ENCODE data around the gene PCDH15.
A peak's percentile ranks its signal among the peaks of the same experiment; 100 is the strongest.

The PCDH15 gene

DNA sequence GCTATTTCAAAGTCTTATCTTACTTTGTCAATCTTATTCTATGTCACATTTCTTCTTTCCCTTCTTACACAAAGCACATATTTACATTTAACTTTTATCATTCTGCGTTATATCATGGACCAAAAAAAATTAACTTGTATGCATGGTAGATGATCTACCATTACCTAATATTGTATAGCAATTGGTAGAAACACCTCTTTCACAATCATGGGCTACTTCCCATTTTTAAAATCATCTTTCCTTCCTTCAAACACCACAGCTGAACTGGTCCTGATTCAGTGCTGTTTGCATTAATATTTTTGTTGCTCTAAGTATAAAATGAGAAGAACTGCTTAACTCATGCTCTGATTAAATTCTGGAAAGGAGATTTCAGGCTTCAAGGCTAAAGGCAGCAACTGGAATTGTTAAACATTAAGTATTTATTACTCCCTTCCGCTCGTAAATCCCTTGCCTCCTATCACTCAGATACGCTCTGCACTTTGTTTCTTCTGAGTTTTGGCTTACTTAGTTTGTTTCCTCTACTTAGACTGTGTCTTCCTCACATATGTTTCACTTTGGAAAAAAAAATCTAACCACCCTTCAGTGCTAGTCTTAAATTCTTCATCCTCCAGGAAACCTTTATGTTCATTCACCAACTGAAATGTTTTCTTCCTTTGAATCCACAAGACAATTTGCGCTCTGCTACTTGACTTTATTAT, 901.4 kb downstream of the PCDH15 start:
- no peak for DNase-seq
- intact Hi-C loops (cut with DNase I) = no loop called here

DNA sequence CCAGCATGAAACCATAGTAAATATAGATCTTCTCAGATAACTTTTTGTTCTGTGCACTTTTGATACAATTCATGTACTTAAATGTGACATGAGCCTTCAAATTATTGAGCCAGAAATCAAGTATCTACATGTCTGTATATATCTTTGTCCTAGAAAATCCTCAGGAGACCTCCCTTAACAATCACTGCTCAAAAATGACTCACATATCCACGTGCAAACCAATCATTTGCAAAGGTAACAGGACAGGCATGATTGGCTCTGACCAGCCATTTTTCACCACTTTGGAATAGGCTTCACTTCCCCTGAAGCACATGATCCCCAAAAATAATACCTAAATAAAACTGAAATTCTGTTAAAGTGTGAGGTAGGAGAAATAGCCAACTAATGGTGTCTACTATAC, 902.5 kb downstream of the PCDH15 start:
- intact Hi-C loops (cut with DNase I) = no loop called here

DNA sequence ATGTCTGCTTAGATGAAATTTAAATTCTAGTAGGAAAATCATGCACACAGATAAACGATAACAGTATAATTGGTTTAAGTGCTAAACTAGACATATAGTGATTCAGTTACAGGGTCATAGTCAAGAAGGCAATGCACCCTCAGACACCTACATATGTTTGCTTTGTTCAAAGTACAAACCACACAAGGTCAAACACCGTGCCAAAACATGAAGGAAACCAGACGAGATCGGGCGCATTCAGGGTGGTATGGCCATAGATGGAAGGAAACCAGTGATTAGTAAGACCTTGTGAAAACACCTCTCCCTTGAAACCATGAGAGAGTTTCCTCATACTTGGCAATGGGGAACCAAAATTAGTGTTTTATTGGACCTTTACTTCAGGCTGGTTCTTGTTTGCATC, 906.9 kb downstream of the PCDH15 start:
- intact Hi-C loops (cut with DNase I) = no loop called here
- DNase-seq = no peak

More for the DNA sequence above, 902.5 kb downstream of the PCDH15 start:
- DNase-seq = no peak

DNA sequence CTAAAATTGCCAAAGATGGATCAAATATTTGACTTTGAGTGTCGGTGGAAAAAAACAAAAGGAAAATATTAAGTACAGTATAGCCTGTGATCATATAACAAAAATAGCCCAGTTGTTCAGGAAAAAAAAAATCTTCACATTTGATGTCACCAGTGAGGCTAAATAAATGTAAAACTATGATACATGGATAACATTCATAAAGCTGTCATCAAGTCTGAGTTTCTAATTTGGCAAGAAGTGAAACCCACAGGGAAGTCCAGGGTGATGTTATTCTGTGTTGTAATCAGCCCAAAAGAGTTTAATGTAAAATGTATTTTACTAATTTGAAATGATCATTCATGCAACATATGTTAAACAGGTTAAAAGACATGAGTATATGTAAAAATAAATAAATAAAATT, 908.0 kb downstream of the PCDH15 start:
- DNase-seq = no peak
- intact Hi-C loops (cut with DNase I) = no loop called here

DNA sequence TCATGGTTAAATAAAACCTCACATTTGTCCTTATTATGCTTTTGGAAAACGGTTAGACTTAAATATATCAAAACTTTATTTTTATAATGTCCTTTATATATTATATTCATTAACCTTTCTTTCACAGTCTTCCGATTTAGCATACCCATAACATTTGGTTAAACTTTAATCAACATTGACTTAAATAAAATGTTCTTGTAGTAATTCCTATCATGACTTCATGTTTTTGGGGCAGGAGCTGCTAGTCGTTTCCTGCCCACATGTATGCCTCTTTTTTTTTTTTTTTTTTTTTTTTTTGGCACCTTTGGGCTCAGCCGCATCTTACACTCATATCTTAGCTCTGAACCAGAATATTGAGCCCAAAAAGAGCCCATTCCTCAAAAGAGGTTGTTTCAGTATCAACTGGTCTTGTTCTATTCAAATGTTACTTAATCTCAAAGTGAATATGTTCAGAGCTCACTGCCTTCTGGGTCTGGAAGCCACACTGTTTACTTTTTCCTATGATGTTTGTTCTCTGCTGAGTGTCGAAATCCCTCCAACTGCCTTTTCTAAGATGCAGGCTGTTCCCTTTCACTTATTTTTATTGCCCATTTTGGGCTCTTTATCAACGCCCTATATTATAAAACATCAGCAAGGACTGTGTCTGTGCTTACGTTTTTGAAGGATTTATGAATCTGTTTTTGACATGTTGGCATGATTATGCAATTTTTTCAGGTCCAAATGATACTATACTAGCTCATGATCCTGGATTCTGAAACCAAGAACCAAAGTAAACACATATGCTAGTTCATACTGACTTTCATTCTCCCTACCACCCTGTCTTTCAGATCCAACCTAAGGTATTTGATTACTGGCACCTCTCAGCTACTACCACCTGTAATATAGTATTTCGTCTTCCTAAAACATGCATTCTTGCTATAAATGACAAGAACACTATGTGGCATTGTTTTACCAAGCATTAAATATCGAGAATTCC, 914.4 kb downstream of the PCDH15 start:
- no peak for DNase-seq
- intact Hi-C loops (cut with DNase I) = no loop called here

DNA sequence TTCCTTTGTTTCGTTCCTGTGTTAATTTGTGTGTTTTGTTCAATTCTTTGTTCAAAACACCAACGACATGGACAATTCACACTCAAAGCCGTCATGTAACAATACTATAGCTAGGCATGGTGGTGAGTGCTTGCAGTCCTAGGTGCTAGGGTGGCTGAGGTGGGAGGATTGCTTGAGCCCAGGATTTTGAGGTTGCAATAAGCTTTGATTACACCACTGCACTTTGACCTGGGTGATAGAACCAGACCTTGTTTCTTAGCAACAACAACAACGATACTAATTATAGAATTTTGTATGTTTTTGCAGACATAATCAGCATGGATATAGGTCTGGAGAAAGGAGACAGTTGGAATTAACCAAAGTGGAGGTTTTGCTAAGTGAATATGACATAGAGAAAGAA, 936.2 kb downstream of the PCDH15 start:
- no peak for DNase-seq
- intact Hi-C loops (cut with DNase I) = no loop called here

DNA sequence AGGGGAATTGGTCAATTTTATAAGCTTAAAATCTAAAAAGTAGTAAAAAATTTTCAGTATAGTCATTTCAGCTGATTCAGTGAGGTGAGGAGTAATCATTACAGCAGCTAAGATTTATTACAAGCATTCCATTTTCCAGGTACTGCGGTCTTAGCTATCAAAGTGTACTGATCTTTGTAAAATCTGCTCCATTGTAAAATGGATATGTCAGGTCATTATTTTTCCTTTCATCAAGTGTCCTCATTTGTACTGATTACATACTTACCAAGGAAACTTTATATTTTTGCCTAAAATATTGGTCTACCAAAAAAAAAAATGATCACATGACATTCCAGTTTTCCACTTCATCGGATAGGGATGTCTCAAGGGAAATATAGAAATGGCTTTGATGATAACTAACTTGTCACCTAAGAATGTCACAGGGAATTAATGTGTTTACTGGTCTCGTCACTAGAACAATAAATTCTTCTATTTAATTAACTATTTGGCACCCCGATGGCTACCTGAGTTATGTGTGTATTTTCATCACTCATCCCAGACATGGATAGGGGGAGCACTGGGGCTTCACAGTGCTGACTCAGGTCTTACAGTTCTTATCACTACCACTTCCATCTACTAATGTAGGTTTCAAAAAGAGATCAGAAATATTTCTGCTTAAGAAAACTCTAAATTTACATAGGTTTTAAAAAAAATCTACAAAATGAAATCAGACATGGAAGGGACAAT, 948.4 kb downstream of the PCDH15 start:
- no peak for DNase-seq
- intact Hi-C loops (cut with DNase I) = no loop called here

DNA sequence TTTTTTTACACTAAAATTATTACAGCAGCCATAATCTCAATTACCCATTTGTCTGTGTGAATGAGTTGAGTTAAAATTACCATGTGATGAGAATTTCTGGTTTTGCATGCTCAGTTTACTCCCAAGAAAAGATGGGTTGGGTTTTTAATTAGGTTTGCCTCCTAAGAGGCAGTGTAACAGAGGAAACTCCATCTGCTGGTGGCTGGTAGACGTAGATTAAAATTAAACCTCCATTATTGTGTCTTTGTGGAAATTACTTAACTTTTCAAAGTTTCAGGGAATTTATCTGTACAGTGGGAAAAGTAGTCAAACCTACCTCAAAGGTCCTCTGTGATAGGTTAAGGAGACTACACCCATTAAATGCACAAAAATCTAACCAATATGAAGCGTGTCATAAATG, 954.2 kb downstream of the PCDH15 start:
- intact Hi-C loops (cut with DNase I) = no loop called here
- no peak for DNase-seq

DNA sequence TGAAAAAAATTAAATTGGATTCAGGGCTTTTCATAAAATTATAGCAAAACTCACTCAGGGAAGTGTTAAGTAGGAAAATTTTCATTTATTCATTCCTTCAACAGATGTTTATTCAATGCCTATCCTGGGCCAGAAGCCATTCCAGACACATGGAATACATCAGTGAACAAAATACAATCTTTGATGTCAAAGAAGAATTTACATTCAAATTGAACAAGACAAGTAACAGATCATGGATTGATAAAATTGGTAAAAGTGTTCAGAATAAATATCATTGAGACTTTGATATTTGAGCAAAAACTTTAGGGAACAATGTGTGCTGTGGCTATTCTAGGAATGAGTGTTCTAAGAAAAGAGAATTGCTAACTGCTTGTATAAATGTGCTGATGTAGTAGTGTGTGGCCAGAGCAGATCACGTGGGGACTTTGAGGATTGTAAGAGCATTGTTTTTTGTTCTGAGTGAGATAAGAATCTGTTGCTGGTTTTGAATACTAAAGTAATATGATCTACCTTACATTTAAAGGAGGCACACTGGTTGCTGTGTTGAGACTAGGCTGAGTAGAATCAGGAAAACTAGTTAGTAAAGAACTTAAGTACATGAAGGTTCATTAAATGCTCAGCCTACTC, 957.2 kb downstream of the PCDH15 start:
- no peak for DNase-seq
- intact Hi-C loops (cut with DNase I) = loop anchor here (5.0 kb wide), 1 partner anchor 558 kb away; no protein-coding TSS in a partner anchor

DNA sequence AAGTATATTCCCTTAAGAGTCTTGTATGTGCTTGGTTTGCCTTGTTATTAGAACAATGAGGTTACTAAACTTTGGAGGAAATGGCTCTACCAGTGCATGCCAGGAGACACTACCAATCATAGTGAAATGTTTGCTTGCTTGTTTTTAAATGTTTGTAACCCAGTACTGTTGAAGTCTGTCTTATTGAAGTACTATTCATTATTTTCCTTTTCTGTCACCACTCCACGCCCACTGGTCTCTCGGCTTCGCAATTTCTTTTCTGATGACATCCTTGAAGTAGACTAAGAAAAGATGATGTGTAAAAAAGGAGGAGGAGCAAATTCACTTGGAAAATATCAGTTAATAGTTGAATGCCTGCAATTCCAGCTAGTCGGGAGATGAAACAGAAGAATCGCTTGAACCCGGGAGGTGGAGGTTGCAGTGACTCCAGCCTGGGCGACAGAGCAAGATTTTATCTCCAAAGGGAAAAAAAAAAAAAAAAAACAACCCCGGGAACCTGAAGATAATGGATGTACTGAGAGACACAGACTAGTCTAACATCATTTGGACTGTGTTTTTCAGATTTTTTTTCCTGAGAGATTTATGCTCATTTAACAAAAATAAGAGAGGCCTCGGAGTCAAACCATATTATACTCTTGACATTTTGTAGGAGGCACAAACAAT, 959.4 kb downstream of the PCDH15 start:
- DNase-seq = no peak
- intact Hi-C loops (cut with DNase I) = loop anchor here (5.0 kb wide), 1 partner anchor 561 kb away; no protein-coding TSS in a partner anchor

DNA sequence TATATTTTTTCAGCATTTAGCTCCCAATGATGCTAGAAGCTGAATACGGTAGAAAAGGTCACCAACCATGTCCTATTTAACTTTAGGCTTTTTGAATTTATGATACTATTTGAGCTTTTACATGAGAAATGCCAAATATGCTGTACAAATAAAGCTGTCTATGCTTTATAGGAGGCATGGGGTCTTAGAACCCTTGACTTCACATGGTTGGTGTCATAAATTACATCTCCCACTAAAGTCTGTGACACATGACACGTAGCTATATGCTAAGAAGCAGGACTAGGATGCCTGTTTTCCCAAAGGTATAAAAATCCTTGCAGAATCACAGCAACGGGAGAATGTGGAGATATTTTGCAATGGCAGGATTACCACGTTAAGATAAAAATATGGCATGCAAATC, 960.4 kb downstream of the PCDH15 start:
- intact Hi-C loops (cut with DNase I) = loop anchor here (5.0 kb wide), 1 partner anchor 562 kb away; no protein-coding TSS in a partner anchor
- DNase-seq = no peak

DNA sequence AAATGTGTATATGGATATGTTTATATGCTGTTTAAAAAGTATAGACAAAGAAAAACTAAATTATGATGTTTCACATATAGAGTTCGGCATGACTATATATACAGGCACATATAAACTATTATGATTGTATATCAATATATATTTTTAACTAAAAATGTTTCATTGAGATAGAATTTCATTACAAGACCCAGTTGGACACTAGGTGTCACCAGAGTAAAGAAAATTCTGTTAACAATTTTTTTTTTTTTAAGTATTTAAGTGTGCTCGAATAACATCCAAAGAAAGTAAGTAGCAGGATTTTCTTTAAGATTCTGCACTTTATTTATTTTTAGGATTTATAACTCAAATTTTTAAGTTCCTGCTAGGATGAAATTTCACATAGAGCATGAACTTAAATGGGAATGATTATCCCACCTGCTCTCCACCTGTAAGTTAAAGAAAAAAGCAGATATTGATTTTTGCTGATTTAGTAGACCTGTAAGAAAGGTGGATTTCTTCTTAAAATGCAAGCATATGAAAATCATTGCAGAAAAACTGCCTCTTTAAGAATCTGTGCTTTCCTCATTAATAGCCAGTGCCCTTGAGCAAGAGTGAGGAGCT, 961.5 kb downstream of the PCDH15 start:
- intact Hi-C loops (cut with DNase I) = loop anchor here (5.0 kb wide), 1 partner anchor 563 kb away; no protein-coding TSS in a partner anchor
- no peak for DNase-seq

DNA sequence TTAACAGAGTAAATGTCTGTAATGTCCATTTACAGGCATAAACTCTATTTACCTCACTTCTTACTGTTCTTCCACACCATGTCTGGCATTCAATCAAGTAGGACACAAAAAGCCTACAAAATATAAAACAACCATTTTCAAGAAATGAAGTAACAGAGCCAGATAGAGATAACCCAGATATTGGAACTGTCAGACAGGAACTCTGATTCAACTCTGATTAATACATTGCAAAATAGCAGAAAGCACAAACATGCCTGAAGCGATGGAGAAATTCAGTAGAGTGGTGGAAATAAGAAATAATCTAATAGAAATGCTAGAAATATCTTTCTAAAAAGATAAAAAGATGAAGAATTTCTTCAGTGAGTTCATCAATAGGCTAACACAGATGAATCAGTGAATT, 964.4 kb downstream of the PCDH15 start:
- intact Hi-C loops (cut with DNase I) = no loop called here
- DNase-seq = no peak

DNA sequence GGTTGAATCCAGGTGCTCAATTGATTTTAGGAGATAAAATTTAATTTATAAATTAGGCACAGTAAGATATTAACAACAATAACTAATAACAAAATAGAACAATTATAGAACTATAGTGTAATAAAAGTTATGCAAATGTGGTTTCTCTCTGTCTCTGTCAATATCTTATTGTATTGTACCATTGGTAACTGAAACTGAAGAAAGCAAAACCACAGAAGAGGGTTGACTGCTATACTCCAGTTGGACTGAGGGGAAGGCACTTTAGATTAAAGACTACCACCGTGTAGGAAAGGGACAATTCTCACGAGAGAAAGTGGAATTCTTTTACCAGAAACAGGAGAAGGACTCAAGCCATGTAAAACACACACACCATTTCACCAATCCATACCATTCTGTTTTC, 967.1 kb downstream of the PCDH15 start:
- intact Hi-C loops (cut with DNase I) = no loop called here
- DNase-seq = no peak

DNA sequence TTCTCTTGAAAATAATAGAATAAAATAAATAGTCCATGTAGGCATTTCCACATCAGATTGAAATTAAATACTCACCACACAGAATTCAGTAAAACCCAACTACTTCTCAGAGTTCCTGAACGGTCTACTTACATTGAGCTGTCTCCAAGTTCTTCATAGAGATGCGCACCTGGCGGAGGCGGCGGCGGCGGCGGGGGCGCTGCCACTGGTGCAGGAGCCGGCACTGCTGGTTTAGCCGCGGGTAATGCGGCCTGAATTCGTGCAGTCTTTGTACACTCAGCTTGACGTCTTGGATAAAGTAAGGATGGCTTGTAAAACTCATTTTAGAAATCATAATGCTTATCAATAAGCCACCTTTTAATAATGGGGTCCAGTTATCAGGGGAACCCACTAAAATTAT, 973.8 kb downstream of the PCDH15 start:
- intact Hi-C loops (cut with DNase I) = no loop called here
- peak in 2 of 10 donors; percentile 44 to 60 for DNase-seq

DNA sequence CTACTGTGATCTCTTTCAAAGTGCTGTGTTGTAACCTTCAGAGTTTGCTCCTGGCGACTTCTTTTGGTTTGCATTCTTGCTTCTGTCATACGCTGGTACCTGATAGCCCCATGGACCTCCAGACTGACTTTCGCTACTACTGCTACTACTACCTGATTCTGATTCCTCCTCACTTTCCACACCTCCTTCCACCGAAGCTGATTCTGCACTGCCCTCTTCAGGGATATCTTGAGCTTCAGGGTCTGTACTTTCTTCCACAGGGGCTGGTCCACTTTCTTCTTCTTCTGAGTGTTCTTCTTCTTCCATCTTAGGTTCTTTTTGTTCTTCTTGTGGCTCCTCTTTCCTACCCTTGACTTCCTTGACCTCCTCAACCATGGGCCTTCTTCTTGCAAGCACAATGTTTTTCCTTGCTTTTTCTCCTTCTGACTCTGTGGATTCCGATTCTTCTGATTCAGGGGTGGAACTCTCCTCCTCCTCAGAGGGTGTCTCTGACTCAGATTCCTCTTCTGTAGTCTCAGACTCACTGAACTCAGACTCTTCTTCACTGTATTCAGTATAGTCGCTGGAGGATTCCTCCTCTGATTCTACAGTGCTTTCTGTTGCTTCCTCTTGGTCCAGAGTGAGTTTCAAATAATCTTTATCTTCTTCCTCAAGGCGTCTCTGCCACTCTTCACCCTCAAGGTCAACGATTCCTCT, 992.2 kb downstream of the PCDH15 start:
- no peak for DNase-seq
- intact Hi-C loops (cut with DNase I) = no loop called here

DNA sequence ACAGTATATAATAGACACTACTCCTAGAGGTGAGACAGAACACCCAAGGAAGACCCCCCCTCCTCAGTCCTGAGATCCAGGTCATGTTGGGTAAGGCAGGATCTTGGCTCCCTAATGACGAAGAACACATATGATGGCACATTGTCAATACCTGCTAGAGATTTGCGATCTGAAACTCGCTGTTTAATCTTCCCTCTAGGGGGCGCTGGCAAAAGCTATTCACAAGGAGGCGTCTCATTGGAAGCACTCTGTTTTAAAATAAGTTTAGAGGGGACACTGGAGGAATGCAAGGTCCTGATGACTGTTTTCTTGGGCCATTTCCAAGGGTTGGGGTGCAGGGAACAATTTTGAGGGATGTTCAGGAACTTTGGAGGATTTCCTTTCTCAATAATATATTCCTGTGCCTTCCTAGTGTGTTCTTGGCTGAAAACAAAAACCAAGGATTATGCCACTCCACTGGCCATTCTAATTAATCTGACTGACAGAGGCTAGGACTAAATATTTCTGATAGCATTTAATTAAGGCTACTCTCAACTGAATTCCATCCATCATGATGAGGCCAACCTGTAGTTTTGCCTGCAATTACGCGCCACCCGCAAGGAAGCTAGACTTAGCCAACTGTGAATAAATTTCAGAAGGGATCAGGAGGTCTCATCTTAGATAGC, 1014.7 kb downstream of the PCDH15 start:
- no peak for DNase-seq
- intact Hi-C loops (cut with DNase I) = no loop called here

DNA sequence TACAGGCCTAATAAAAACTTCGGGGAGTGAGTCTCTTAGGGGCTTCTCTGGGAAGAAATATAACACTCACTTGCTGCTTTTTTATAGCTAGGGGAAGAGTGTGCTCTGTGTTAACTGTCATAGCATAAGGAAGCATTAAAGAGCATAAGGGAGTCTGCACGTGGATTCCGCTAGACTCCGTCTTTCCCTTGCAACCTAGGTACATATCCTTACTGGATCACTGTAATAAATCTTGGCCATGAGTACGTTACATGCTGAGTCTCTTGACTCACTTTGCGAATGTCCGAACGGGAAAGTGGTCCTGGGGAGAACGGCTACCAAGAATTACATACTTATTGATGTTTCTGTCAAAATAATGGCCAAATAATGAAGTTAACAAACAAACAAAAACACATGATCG, 1029.3 kb downstream of the PCDH15 start:
- no peak for DNase-seq
- intact Hi-C loops (cut with DNase I) = no loop called here
